Brain microvascular endothelial cell (primary cell): ENCODE measurements around the gene WDR91.

ENCODE experiments used
- DNase-seq: peaks from one replicate; pipeline ENCODE4 v3.0.0-alpha.2; 2020
- H3K27ac ChIP-seq: fragments of 250-450 bp; sonication (Bioruptor Pico); 2 replicates; pipeline ENCODE4 v1.5.1; 2020; ENCODE audit warnings: mild to moderate bottlenecking, moderate library complexity
- H3K27me3 ChIP-seq: fragments of 250-450 bp; sonication (Bioruptor Pico); replicated peaks from 2 replicates; pipeline ENCODE4 v1.5.1; 2020; ENCODE audit warnings: mild to moderate bottlenecking
- H3K36me3 ChIP-seq: fragments of 250-450 bp; sonication (Bioruptor Pico); replicated peaks from 2 replicates; pipeline ENCODE4 v1.5.1; 2020; ENCODE audit warnings: mild to moderate bottlenecking
- H3K4me3 ChIP-seq: 2 replicates; pipeline ENCODE4 v1.5.1; 2011; ENCODE audit warnings: low read depth, mild to moderate bottlenecking, control low read depth, low read length, moderate library complexity
- CTCF ChIP-seq: IDR thresholded peaks from 2 replicates; pipeline ENCODE4 v1.5.1; 2011; ENCODE audit warnings: low read depth, mild to moderate bottlenecking, moderate library complexity, low read length, control low read depth, inconsistent platforms; ENCODE audit errors: missing control alignments
- in situ Hi-C: cut with HindIII; loops from 2 replicates; pipeline ENCODE4 v1.10.0; 2017; ENCODE audit warnings: low sequenced_read_pairs, low pct_ligation_motif_present

The WDR91 gene

GRCh38 chr7:135206941-135207391, 4.4 kb downstream of the WDR91 start:
- Histone ChIP-seq H3K36me3 (no peaks in the 10 kb centered on the region), H3K4me3 (no peak overlapping the region), H3K27ac (no peak overlapping the region), H3K27me3 (no peaks in the 10 kb centered on the region)
- TF ChIP-seq CTCF = no peak
- in situ Hi-C loops = no loop called here
- no peak for DNase-seq

DNA sequence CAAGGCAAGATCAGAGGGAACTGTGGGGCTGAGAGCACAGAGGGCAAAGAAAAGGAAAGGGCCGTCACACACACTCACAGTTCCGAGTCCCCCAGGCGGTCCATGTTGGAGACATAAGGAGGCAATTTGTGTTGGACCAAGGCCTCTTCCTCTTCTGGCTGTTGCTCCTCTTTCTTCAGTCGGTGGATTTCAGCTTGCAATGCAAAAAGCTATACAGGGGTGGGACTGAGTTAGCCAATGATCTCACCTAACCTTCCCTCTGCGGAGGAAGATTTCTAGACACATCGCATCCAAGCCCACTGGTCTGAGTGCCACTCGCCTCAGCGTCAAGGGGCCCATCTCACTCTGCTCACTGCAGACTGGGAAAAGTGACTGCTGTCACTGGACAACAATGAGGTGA, 5.5 kb downstream of the WDR91 start:
- no peak overlapping the region for H3K27ac ChIP-seq
- DNase-seq = no peak
- in situ Hi-C loops = no loop called here
- TF ChIP-seq CTCF = no peak
- H3K36me3 ChIP-seq = no peaks in the 10 kb centered on the region
- no peak overlapping the region for H3K4me3 ChIP-seq
- no peaks in the 10 kb centered on the region for H3K27me3 ChIP-seq

GRCh38 chr7:135204876-135205275, 6.5 kb downstream of the WDR91 start:
- no peak overlapping the region for H3K27ac ChIP-seq
- H3K36me3 ChIP-seq = no peaks in the 10 kb centered on the region
- H3K27me3 ChIP-seq = no peaks in the 10 kb centered on the region
- TF ChIP-seq CTCF = no peak
- H3K4me3 ChIP-seq = no peak overlapping the region
- DNase-seq = no peak
- in situ Hi-C loops = no loop called here

DNA sequence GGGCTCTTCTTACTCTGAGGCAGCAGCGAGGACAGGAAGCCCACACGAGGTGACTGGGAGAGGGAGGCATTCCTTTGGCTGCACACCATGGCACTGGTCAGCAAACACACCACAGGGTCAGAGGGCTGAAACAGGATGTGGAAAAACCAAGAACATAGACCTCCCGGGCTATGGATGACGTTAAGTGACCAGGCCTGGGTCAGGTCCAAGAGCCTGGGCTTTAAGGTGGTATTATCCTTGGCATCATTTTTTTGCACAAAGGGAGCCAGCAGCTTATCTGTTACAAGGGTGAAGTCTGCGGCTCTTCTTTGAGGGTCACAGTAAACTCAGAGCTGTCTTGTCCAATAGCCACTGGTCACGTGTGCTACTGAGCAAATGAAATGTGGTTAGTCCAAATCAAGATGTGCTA, 7.0 kb downstream of the WDR91 start:
- no peak for TF ChIP-seq CTCF
- in situ Hi-C loops = no loop called here
- no peaks in the 10 kb centered on the region for H3K36me3 ChIP-seq
- DNase-seq = peak; percentile 29
- no peaks in the 10 kb centered on the region for H3K27me3 ChIP-seq
- no peak overlapping the region for H3K4me3 ChIP-seq
- no peak overlapping the region for H3K27ac ChIP-seq

- DNase-seq = no peak
- H3K4me3 ChIP-seq = no peak overlapping the region
- no peak for TF ChIP-seq CTCF
- H3K27ac ChIP-seq = no peak overlapping the region
- in situ Hi-C loops = no loop called here
- no peaks in the 10 kb centered on the region for H3K36me3 ChIP-seq
- H3K27me3 ChIP-seq = no peaks in the 10 kb centered on the region
Measured at GRCh38 chr7:135201350-135201749, 10.0 kb downstream of the WDR91 start.

GRCh38 chr7:135200821-135201331, 10.4 kb downstream of the WDR91 start:
- Histone ChIP-seq H3K36me3 (no peaks in the 10 kb centered on the region), H3K4me3 (no peak overlapping the region), H3K27ac (no peak overlapping the region), H3K27me3 (no peaks in the 10 kb centered on the region)
- in situ Hi-C loops = no loop called here
- DNase-seq = no peak
- TF ChIP-seq CTCF = no peak
